Activated CD4-positive, alpha-beta T cell treated with anti-CD3 and anti-CD28 coated beads for 1 hour (primary cell): ENCODE data around the gene TOPBP1.
"Not testable (repeated sequence)": the region's sequence is repeated elsewhere in the genome, so short reads cannot be mapped to it uniquely, and the experiment has no call there.

Source experiments
- DNase-seq: peaks from one replicate; pipeline ENCODE4 v3.0.0-alpha.2; 2020

Gene TOPBP1

GRCh38 chr3:133661454-133662277, at the start of gene TOPBP1:
TSS of gene TOPBP1 (minus strand) at chr3:133661941. CDS start at chr3:133661127, 814 bp downstream.
- peak; percentile 80 for DNase-seq

GRCh38 chr3:133711013-133711412, 49.3 kb upstream of the TOPBP1 start:
- no peak for DNase-seq

GRCh38 chr3:133709139-133709750, 47.5 kb upstream of the TOPBP1 start:
- DNase-seq = no peak

GRCh38 chr3:133706033-133706432, 44.3 kb upstream of the TOPBP1 start:
- no peak for DNase-seq

DNA sequence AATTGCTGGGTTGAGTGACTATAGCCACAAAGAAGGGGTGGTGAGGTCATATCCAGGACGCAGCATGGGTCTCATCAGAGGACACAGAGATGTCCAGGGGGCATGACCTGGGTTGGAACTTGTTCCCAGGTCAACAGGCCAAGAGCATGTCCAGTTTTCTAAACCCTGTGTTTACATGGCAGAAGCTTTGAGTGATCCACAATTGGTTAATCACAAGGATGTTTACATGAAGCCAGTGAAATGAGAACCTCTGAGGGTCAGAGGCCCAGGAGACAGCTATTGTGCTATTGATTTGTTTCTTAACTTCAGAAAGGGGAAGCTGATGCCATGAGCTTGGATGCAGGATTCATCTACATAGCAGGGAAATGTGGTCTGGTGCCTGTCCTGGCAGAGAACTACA, 42.2 kb upstream of the TOPBP1 start:
- no peak for DNase-seq

GRCh38 chr3:133701435-133702358, 40.0 kb upstream of the TOPBP1 start:
- DNase-seq = no peak

- no peak for DNase-seq
Measured at GRCh38 chr3:133700351-133700750, 38.6 kb upstream of the TOPBP1 start.

GRCh38 chr3:133699903-133700302, 38.2 kb upstream of the TOPBP1 start:
- DNase-seq = no peak

DNA sequence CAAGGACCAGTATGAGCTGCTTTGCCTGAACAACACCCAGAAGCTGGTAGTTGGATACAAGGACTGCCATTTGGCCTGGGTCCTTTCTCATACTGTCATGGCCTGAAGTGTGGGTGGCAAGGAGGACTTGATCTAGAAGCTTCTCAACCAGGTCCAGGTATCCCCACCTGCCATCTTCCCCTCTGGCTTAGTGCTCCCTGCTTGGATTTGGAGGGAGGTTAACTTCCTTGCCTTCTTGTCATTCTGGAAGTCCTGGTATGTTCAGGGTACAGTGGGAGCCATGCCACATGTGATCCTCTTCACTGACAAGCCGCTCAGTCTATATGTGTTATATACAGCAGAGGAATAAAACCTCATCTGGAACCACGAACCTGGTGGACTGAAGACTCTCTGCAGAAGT, 37.7 kb upstream of the TOPBP1 start:
- no peak for DNase-seq

DNA sequence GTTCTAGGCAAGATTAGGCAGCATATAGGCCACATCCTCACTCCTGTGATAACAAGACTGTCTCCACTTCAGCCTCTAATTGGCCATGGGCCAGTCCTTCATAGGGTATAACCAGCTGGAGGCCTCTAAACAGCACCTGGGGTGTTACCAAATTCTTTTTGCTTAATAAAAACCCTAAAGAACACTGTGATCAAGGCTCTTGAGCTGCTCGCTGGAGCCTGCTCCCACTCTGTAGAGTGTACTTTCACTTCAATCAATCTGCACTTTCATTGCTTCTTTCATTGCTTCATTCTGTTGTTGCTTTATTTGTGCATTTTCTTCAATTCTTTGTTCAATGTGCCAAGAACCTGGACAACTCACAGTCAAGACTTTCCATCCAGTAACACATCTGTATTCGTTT, 36.2 kb upstream of the TOPBP1 start:
- DNase-seq = no peak

- no peak for DNase-seq
Measured at GRCh38 chr3:133695560-133696171, 33.9 kb upstream of the TOPBP1 start.

- DNase-seq = no peak
Measured at GRCh38 chr3:133694288-133695268, 32.8 kb upstream of the TOPBP1 start.

- DNase-seq = no peak
Measured at GRCh38 chr3:133693821-133694220, 32.1 kb upstream of the TOPBP1 start.

- DNase-seq = no peak
Measured at GRCh38 chr3:133692759-133693158, 31.0 kb upstream of the TOPBP1 start.

DNA sequence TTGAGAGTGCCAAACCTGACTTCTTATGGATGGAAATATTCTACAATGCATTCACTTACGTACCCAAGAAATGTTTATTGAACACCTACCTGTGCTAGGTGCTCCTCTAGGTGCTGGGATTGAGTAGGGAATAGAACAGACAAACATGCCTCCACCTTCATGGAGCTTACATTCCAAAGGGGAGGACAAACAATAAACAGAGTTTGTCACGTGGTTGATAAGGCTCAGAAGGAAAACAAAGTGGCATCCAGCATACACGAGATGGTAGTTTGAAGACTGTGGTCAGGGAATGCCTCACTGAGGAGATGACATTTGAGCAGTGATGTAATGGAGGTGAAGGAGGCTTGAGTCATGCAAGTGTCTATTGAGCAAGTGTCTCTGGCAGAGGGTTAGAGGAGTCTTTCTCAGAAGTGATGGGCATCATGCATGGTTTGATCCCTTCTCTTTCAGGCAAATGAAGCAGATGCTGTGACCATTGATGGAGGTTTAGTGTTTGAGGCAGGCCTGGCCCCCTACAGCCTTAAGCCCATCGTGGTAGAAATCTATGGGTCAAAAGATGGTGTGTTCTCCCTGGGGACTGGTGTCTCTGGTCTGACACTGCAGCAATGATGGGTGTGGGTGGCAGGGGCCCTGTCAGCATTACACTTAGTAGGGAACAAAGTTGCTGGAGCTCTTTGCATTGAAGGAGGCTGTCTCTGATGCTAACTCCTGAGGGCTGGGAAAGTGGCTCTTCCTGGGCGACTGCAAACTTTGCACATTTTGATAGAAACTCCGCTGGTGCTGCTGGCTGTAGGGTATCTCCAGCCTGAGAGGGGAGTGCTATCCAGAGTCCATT, 29.7 kb upstream of the TOPBP1 start:
- no peak for DNase-seq

GRCh38 chr3:133677993-133678392, 16.3 kb upstream of the TOPBP1 start:
- not testable (repeated sequence) for DNase-seq

GRCh38 chr3:133676336-133677118, 14.8 kb upstream of the TOPBP1 start:
- no peak for DNase-seq

GRCh38 chr3:133675631-133676335, 14.0 kb upstream of the TOPBP1 start:
- DNase-seq = no peak

DNA sequence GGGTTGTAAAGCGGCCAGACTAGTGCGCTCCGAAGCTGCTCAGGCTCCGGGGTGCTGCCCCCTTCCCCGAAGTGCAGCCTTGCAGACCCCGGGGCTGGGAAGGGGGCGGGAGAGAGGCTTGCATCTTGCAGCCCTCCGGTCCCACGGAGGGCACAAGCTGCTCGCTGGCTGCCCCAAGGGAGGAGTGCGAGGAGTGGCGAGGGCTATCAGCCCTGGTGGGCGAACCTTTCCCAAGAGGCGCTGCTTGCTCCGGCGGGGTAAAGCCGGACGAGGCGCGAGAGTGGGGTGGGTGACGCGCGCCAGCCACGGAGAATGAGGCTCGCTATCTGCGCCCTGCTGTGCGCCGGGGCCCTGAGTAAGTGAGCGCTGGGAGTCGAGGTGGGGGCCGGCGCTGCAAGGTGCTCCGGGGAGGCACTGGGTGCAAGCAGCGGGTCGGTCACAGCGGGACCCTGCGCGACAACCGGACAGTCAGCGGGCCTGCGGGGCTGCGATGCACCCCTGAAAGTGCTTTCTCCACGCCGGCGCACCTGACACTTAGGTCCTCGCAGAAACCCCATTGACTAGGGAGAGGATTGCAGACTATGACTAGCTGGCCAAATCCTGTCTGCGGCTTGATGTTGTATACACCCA, 12.7 kb upstream of the TOPBP1 start:
- no peak for DNase-seq
